H1 (cell line): ENCODE data around the gene TSPAN1. TPM values are rescaled to one million over a fixed set of nuclear protein-coding genes. Genes with fewer than 3 reads are reported as not detected.

Source experiments
- CTCF ChIA-PET: fragments of 300-600 bp; sonication (Branson Sonifier 250); formaldehyde crosslinking; loops from one replicate; lab custom pipeline; 2021; ENCODE audit not compliant: partially characterized antibody; lab: Charles Lee
- POLR2A ChIA-PET: fragments of 300-600 bp; sonication (Branson Sonifier 250); formaldehyde crosslinking; loops from one replicate; lab custom pipeline; 2021; ENCODE audit warnings: inconsistent platforms; ENCODE audit not compliant: partially characterized antibody; lab: Charles Lee
- DNase-seq, 2 experiments: peaks; one replicate each; pipeline versions ENCODE4 v3.0.0 to v3.0.0-alpha.2; 2010 to 2022; ENCODE audit warnings: low spot score in 2 of 2, low read depth in 1 of 2, mixed read lengths in 1 of 2
- FAIRE-seq: peaks from 2 replicates; lab custom pipeline; 2011; peaks lifted over from hg19 to GRCh38; lab: Jason Lieb, UNC
- H2AFZ ChIP-seq: 2 replicates; pipeline ENCODE4 v1.8.1; 2012; ENCODE audit warnings: low read length, inconsistent platforms
- H2AK5ac ChIP-seq: 2 replicates; pipeline ENCODE4 v1.6.1; 2013; ENCODE audit warnings: low read depth, low read length
- H2BK120ac ChIP-seq: replicated peaks from 2 replicates; pipeline ENCODE3; 2013; ENCODE audit warnings: low read depth, low read length, inconsistent platforms
- H2BK12ac ChIP-seq: 2 replicates; pipeline ENCODE4 v1.6.1; 2013; ENCODE audit warnings: low read depth, low read length
- H2BK15ac ChIP-seq: 2 replicates; pipeline ENCODE4 v1.6.1; 2013; ENCODE audit warnings: low read length
- H2BK20ac ChIP-seq: 2 replicates; pipeline ENCODE4 v1.6.1; 2013; ENCODE audit warnings: low read length
- H2BK5ac ChIP-seq: 2 replicates; pipeline ENCODE4 v1.6.1; 2013; ENCODE audit warnings: low read depth, low read length
- H3K14ac ChIP-seq: 2 replicates; pipeline ENCODE4 v1.6.1; 2013; ENCODE audit warnings: inconsistent platforms; ENCODE audit not compliant: insufficient read length
- H3K18ac ChIP-seq: 2 replicates; pipeline ENCODE4 v1.6.1; 2013; ENCODE audit warnings: low read length; ENCODE audit errors: extremely low read depth
- H3K23ac ChIP-seq: 2 replicates; pipeline ENCODE4 v1.6.1; 2013; ENCODE audit warnings: inconsistent platforms; ENCODE audit not compliant: insufficient read length
- H3K23me2 ChIP-seq: 2 replicates; pipeline ENCODE4 v1.6.1; 2013; ENCODE audit warnings: low read depth, low read length
- H3K27ac ChIP-seq: 2 replicates; pipeline ENCODE4 v1.6.1; 2011; ENCODE audit warnings: low read depth, low read length, inconsistent platforms
- H3K27me3 ChIP-seq, 4 experiments: replicated peaks in 1 of 4; 1 replicate in 1 of 4; 2 replicates in 3 of 4; pipeline versions ENCODE4 v1.6.1 to v1.8.1; 2011 to 2013; ENCODE audit warnings: low read length in 3 of 4, mild to moderate bottlenecking in 3 of 4, inconsistent platforms in 2 of 4, mixed read lengths in 2 of 4, moderate library complexity in 1 of 4; ENCODE audit not compliant: control insufficient read depth in 3 of 4, insufficient read depth in 3 of 4; ENCODE audit errors: extremely low read depth in 1 of 4
- H3K36me3 ChIP-seq, 4 experiments: 2 replicates each; pipeline versions ENCODE4 v1.6.1 to v1.8.1; 2011 to 2013; ENCODE audit warnings: mild to moderate bottlenecking in 4 of 4, low read length in 3 of 4, moderate library complexity in 2 of 4, control low read depth in 1 of 4, inconsistent platforms in 1 of 4; ENCODE audit not compliant: insufficient read depth in 4 of 4, control insufficient read depth in 2 of 4
- H3K4ac ChIP-seq: replicated peaks from 2 replicates; pipeline ENCODE3; 2013; ENCODE audit warnings: low read length, low read depth, mixed read lengths, inconsistent platforms; ENCODE audit not compliant: insufficient read length
- H3K4me1 ChIP-seq, 4 experiments: replicated peaks in 1 of 4; 1 replicate in 1 of 4; 2 replicates in 3 of 4; pipeline versions ENCODE4 v1.6.1 to v1.8.1; 2011 to 2013; ENCODE audit warnings: low read length in 3 of 4, inconsistent platforms in 2 of 4, mixed read lengths in 1 of 4; ENCODE audit not compliant: insufficient read depth in 4 of 4, control insufficient read depth in 3 of 4
- H3K4me2 ChIP-seq, 2 experiments: 2 replicates each; pipeline versions ENCODE4 v1.6.1 to v1.8.1; 2011 to 2013; ENCODE audit warnings: low read depth in 2 of 2, low read length in 2 of 2, control low read depth in 1 of 2, inconsistent platforms in 1 of 2, mild to moderate bottlenecking in 1 of 2; ENCODE audit not compliant: insufficient read depth in 1 of 2
- H3K4me3 ChIP-seq, 4 experiments: fragments of 200-600, 300-600 bp in 1 of 4; sonication (generic), shearing (Covaris generic), sonication (Bioruptor Twin) in 1 of 4; 2 replicates each; pipeline versions ENCODE4 v1.5.1 to v1.8.1; 2011 to 2016; ENCODE audit warnings: low read length in 4 of 4, low read depth in 3 of 4, control low read depth in 2 of 4, inconsistent platforms in 2 of 4, mild to moderate bottlenecking in 2 of 4, mixed read lengths in 1 of 4, moderate library complexity in 1 of 4; ENCODE audit not compliant: insufficient read depth in 2 of 4; ENCODE audit errors: extremely low read depth in 1 of 4
- H3K56ac ChIP-seq: replicated peaks from 2 replicates; pipeline ENCODE3; 2013; ENCODE audit warnings: low read depth, mild to moderate bottlenecking, mixed read lengths, low read length, inconsistent platforms; ENCODE audit not compliant: insufficient read length
- H3K79me1 ChIP-seq: 2 replicates; pipeline ENCODE4 v1.6.1; 2013; ENCODE audit warnings: low read depth, low read length, control low read depth
- H3K79me2 ChIP-seq, 2 experiments: 2 replicates each; pipeline versions ENCODE4 v1.6.1 to v1.8.1; 2012 to 2013; ENCODE audit warnings: low read length in 2 of 2, mild to moderate bottlenecking in 2 of 2, inconsistent platforms in 1 of 2; ENCODE audit not compliant: insufficient read depth in 2 of 2, control insufficient read depth in 1 of 2
- H3K9ac ChIP-seq, 4 experiments: replicated peaks in 1 of 4; 1 replicate in 1 of 4; 2 replicates in 3 of 4; pipeline versions ENCODE4 v1.6.1 to v1.8.1; 2011 to 2013; ENCODE audit warnings: low read depth in 3 of 4, low read length in 3 of 4, control low read depth in 2 of 4, mild to moderate bottlenecking in 2 of 4, moderate library complexity in 2 of 4, inconsistent platforms in 1 of 4; ENCODE audit errors: extremely low read depth in 1 of 4
- H3K9me3 ChIP-seq, 2 experiments: 2 replicates each; pipeline versions ENCODE4 v1.6.1 to v1.8.1; 2012 to 2013; ENCODE audit warnings: mild to moderate bottlenecking in 2 of 2, moderate library complexity in 2 of 2, control low read depth in 1 of 2, inconsistent platforms in 1 of 2, low read depth in 1 of 2, low read length in 1 of 2, mixed read lengths in 1 of 2; ENCODE audit not compliant: insufficient read depth in 2 of 2
- H4K20me1 ChIP-seq, 2 experiments: replicated peaks in 1 of 2; 2 replicates each; pipeline versions ENCODE3 to v1.8.1; 2011 to 2013; ENCODE audit warnings: inconsistent platforms in 2 of 2, low read length in 2 of 2, mild to moderate bottlenecking in 1 of 2; ENCODE audit not compliant: insufficient read depth in 2 of 2, control insufficient read depth in 1 of 2
- H4K5ac ChIP-seq: 2 replicates; pipeline ENCODE4 v1.6.1; 2013; ENCODE audit warnings: low read length, low read depth, mixed read lengths, inconsistent platforms; ENCODE audit not compliant: insufficient read length
- H4K8ac ChIP-seq: 2 replicates; pipeline ENCODE4 v1.8.0; 2013; ENCODE audit warnings: mild to moderate bottlenecking, moderate library complexity, low read length, inconsistent platforms; ENCODE audit not compliant: insufficient read depth; ENCODE audit errors: extremely low read depth
- H4K91ac ChIP-seq: replicated peaks from 2 replicates; pipeline ENCODE3; 2013; ENCODE audit warnings: low read length, mixed read lengths, inconsistent platforms; ENCODE audit not compliant: insufficient read length
- BRCA1 ChIP-seq: IDR thresholded peaks from 2 replicates; pipeline ENCODE4 v1.6.1; 2012; ENCODE audit warnings: low read depth, low read length, improper control_type of control experiment
- CBX5 ChIP-seq: fragments of 300-800, 300-1000 bp; sonication (generic); IDR thresholded peaks from 2 replicates; pipeline ENCODE4 v1.7.1; 2016; ENCODE audit warnings: antibody characterized with exemption, low read length, low read depth
- CHD2 ChIP-seq: IDR thresholded peaks from 2 replicates; pipeline ENCODE4 v1.6.1; 2012; ENCODE audit warnings: low read length, improper control_type of control experiment
- CREB1 ChIP-seq: IDR thresholded peaks from 2 replicates; pipeline ENCODE4 v1.6.1; 2012; ENCODE audit warnings: inconsistent platforms
- CTBP2 ChIP-seq: IDR thresholded peaks from 2 replicates; pipeline ENCODE4 v1.7.0; 2011; ENCODE audit warnings: borderline replicate concordance, mild to moderate bottlenecking, moderate library complexity, mixed read lengths, low read length; ENCODE audit not compliant: insufficient read depth, insufficient read length
- KDM1A ChIP-seq: fragments of 200-600, 300-600 bp; sonication (generic); IDR thresholded peaks from 2 replicates; pipeline ENCODE4 v1.7.1; 2016; ENCODE audit warnings: mild to moderate bottlenecking, low read length, borderline replicate concordance
- PHF8 ChIP-seq: fragments of 200-600 bp; sonication (generic); conservative IDR thresholded peaks from 2 replicates; pipeline ENCODE4 v1.7.1; 2012; ENCODE audit warnings: low read depth, mild to moderate bottlenecking, inconsistent platforms, low read length, moderate library complexity
- RFX5 ChIP-seq: IDR thresholded peaks from 2 replicates; pipeline ENCODE4 v1.6.1; 2011; ENCODE audit warnings: low read depth, low read length, improper control_type of control experiment, borderline replicate concordance
- RXRA ChIP-seq: IDR thresholded peaks from 2 replicates; pipeline ENCODE4 v1.6.1; 2011; ENCODE audit warnings: low read depth, mild to moderate bottlenecking, low read length, moderate library complexity; ENCODE audit not compliant: insufficient read depth
- WGBS, 2 experiments: shearing (Covaris generic) in 1 of 2; methylation state at CpG; one replicate each; pipeline versions ENCODE4 v1.1.6 to v1.1.7; 2013 to 2015; ENCODE audit warnings: low lambda C conversion rate in 2 of 2, mixed read lengths in 2 of 2, inconsistent platforms in 1 of 2, low coverage in 1 of 2, missing lambda C conversion rate in 1 of 2; ENCODE audit not compliant: insufficient replicate concordance in 2 of 2, insufficient coverage in 1 of 2, insufficient read length in 1 of 2; ENCODE audit errors: extremely low coverage in 1 of 2, missing lambda C conversion rate in 1 of 2; 5-methylcytosine and 5-hydroxymethylcytosine counted together
- polyA plus RNA-seq, 7 experiments: library from polyadenylated mRNA; depleted of rRNA in 3 of 7; stranded (reverse) in 5 of 7; unstranded in 2 of 7; fragments of >200 nt in 5 of 7; fragments of 200-250 nt in 2 of 7; gene quantifications; 1 replicate in 5 of 7; 2 replicates in 1 of 7; 4 replicates in 1 of 7; pipeline versions ENCODE4 v1.2.1 to v1.2.3, GENCODE V29; 2011 to 2013; ENCODE audit warnings: missing spikeins in 2 of 7, mixed read lengths in 2 of 7
- total RNA-seq: library from RNA; stranded (reverse); fragmentation: NEBNext Ultra II Directional; extraction: Animal tissue kit (Norgen Biotek cat#: 25700); gene quantifications from 2 replicates; pipeline ENCODE4 v1.2.1, GENCODE V29; 2021

TSPAN1 gene
- total and polyA plus RNA-seq, 2 of the 8 experiments (the other 6 are each of a cell fraction or from before 2014, with no cell fraction given), result 0.05 TPM; not detected in 1

DNA sequence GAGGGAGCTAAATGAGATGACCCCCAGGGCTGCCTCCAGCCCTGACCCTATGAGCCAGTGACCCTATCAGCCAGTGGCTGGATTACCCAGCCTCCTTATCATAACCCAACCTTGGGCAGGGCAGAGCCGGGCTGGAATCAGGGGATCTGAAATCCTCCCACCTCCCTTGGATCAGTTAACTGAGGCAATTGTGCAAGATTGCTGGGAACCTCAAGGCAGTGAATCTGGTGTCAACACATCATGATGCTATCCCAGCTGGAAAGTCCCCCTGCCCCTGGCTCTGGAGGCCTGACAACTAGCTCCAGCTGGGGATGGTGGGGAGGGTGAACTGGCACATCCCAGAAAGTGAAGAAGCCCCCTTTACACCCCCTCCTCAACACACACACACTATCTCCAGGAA, 6.4 kb upstream of the TSPAN1 start:
- FAIRE-seq, result no peak
- POLR2A ChIA-PET, result interaction anchor here (0.6 to 2.9 kb wide), 4 partner anchors 22 to 549 kb away, joined by 3 to 8 read pairs (median 3); partner anchors contain the start of gene PIK3R3
- DNase-seq, result no peak

More for the DNA sequence above, 6.4 kb upstream of the TSPAN1 start:
- no peaks in the 10 kb centered on the region for H3K79me1 ChIP-seq
- H3K9ac ChIP-seq, result no peak overlapping the region
- H3K23ac ChIP-seq, result no peak overlapping the region
- H3K4me2 ChIP-seq, result no peak overlapping the region
- peaks cover under 1 to 23% (median 11%) of the 10 kb centered on the region in 4 experiments for H3K4me1 ChIP-seq
- H2AK5ac ChIP-seq, result no peak overlapping the region
- no peak overlapping the region for H4K91ac ChIP-seq
- no peak overlapping the region for H3K56ac ChIP-seq
- H2BK15ac ChIP-seq, result 0 out of 2 replicates have a peak overlapping the region, but pooled peaks have one; percentile 83
- H3K14ac ChIP-seq, result no peak overlapping the region
- no peak overlapping the region for H3K27ac ChIP-seq
- no peak overlapping the region for H4K5ac ChIP-seq
- no peak overlapping the region for H3K4ac ChIP-seq
- CTCF ChIA-PET, result interaction anchor here (0.6 to 8.7 kb wide), 6 partner anchors 10 to 132 kb away, joined by 3 to 67 read pairs (median 10); no protein-coding TSS in a partner anchor
- H3K4me3 ChIP-seq, result no peak overlapping the region
- WGBS, 2 experiments, result 93% methylated on average over 1 of the region's 1 CpG; no CpG with 5 or more reads in 1 of the 2 experiments
- peaks cover 0 to 14% (median 9%) of the 10 kb centered on the region in 4 experiments; a peak in 5 of 7 replicates for H3K27me3 ChIP-seq
- H4K20me1 ChIP-seq, result no peaks in the 10 kb centered on the region
- H3K23me2 ChIP-seq, result no peaks in the 10 kb centered on the region; the same call in 1 of the 2 replicates
- H3K18ac ChIP-seq, result no peak overlapping the region
- H3K79me2 ChIP-seq, result no peaks in the 10 kb centered on the region
- no peak overlapping the region for H4K8ac ChIP-seq
- H2BK120ac ChIP-seq, result no peak overlapping the region
- H2AFZ ChIP-seq, result no peak overlapping the region
- H2BK12ac ChIP-seq, result no peak overlapping the region
- H3K36me3 ChIP-seq, result no peaks in the 10 kb centered on the region
- H3K9me3 ChIP-seq, result no peaks in the 10 kb centered on the region
- H2BK5ac ChIP-seq, result no peak overlapping the region
- 0 out of 2 replicates have a peak overlapping the region, but pooled peaks have one; percentile 13 for H2BK20ac ChIP-seq
- TF ChIP-seq RXRA (no peak), CHD2 (no peak), BRCA1 (no peak), CTBP2 (no peak), CBX5 (no peak), CREB1 (no peak), PHF8 (no peak), RFX5 (no peak), KDM1A (no peak)
